ENCODE measurements around the gene TRIP4. TPM values are rescaled to one million over a fixed set of nuclear protein-coding genes. Genes with fewer than 3 reads are reported as not detected.
A peak's percentile ranks its signal among the peaks of the same experiment; 100 is the strongest.

TRIP4 gene
- total and polyA plus RNA-seq, 9 of the 15 experiments (the other 6 are each of a cell fraction or from before 2014, with no cell fraction given) = 7.6 to 23.3 (median 16.7) TPM

DNA sequence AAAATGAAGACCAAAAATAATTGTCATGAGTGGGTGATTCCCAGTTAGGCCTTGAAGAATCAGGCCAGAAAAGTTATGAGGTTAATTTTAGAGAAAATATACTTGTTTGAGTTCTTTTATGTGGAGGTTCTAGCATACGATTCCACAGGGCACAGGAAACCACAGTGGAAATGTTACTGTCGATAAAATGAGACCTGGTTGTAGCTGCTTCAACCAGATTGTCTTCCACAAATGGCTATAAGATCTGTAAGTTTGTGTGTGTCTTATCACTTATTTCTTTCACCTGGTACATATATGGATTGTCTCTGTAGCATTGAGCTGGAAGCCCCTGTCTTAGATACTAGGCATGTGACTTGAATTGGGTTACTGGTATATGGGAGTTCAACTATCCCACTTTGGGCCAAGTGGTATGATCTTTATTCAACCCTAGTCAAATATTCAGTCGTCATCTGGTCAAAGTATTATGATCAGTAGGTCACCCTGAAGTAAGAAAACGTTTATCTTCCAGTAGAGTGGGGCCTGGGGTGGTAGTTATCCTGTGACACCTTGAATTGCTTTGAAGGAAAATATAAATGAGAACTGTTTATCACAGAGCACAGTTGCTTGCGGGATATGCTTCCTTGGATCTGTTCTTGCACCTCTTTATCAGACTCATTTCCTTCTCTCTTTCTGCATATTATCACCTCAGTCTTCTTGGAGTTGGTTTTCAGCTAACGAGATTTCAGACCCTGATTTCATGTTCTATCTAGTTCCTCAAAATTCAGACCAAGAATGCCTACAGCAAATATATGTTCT is 51.2 kb downstream of the TRIP4 start (continued):
- TF ChIP-seq ZNF57 (CRISPR knock-in tag; IDR thresholded peaks at IDR 0.05) (no peak), RBM22 (IDR thresholded peaks at IDR 0.05; ENCODE audit: low read depth, low read length, poor library complexity, severe bottlenecking) (no peak), DEAF1 (CRISPR knock-in tag; IDR thresholded peaks at IDR 0.05) (0 out of 2 replicates have a peak, but pooled peaks have one; percentile 23), ZNF174 (CRISPR knock-in tag; IDR thresholded peaks at IDR 0.05) (no peak), ZFX (CRISPR knock-in tag; IDR thresholded peaks at IDR 0.05) (peak; percentile 18; the same call in 1 of the 2 replicates), KDM1A (IDR thresholded peaks at IDR 0.05) (peak; percentile 97 to 98), ZBTB2 (IDR thresholded peaks at IDR 0.05) (no peak), GATA2 (CRISPR knock-in tag; IDR thresholded peaks at IDR 0.05) (peak; percentile 90), ZNF41 (CRISPR knock-in tag; conservative IDR thresholded peaks at IDR 0.05) (no peak), GTF2E2 (tag; IDR thresholded peaks at IDR 0.05) (peak; percentile 39; the same call in 1 of the 2 replicates), ZBTB7A (IDR thresholded peaks at IDR 0.05; ENCODE audit: borderline replicate concordance, control insufficient read depth, low read depth, low read length) (no peak), CHD2 (IDR thresholded peaks at IDR 0.05; ENCODE audit: low read depth, low read length) (no peak), ELF1 (tag; IDR thresholded peaks at IDR 0.05) (no peak), ARID4B (CRISPR knock-in tag; IDR thresholded peaks at IDR 0.05) (no peak), SRSF3 (IDR thresholded peaks at IDR 0.05; ENCODE audit: insufficient read depth, low read length) (no peak), U2AF2 (optimal IDR thresholded peaks at IDR 0.05; ENCODE audit: low read depth, low read length) (no peak), NFYB (IDR thresholded peaks at IDR 0.05; ENCODE audit: extremely low read depth, insufficient read length) (no peak), PHF21A (IDR thresholded peaks at IDR 0.05; ENCODE audit: borderline replicate concordance, low read depth) (no peak), PURB (CRISPR knock-in tag; IDR thresholded peaks at IDR 0.05; ENCODE audit: low read depth) (no peak)

Data from K562 (cell line).